H9 (cell line): Measurements from ENCODE around the gene MGA. TPM values are rescaled to one million over a fixed set of nuclear protein-coding genes. Genes with fewer than 3 reads are reported as not detected.
A peak's percentile ranks its signal among the peaks of the same experiment; 100 is the strongest.

Source experiments
- DNase-seq: peaks from one replicate; pipeline ENCODE4 v3.0.0-alpha.2; 2017
- H2AFZ ChIP-seq: one replicate; pipeline ENCODE4 v1.6.1; 2013; ENCODE audit warnings: mild to moderate bottlenecking, low read length, control low read depth, moderate library complexity
- H2AK5ac ChIP-seq: 2 replicates; pipeline ENCODE4 v1.6.1; 2013; ENCODE audit warnings: low read length, control low read depth, mixed read lengths; ENCODE audit not compliant: insufficient read length
- H2BK120ac ChIP-seq: one replicate; pipeline ENCODE4 v1.6.1; 2013; ENCODE audit warnings: low read depth, mild to moderate bottlenecking, low read length, control low read depth, inconsistent platforms; ENCODE audit not compliant: poor library complexity, severe bottlenecking
- H2BK12ac ChIP-seq: 2 replicates; pipeline ENCODE4 v1.6.1; 2013; ENCODE audit warnings: low read length, control low read depth, mixed read lengths, low read depth; ENCODE audit not compliant: insufficient read length
- H2BK15ac ChIP-seq: 2 replicates; pipeline ENCODE4 v1.6.1; 2013; ENCODE audit warnings: low read depth, low read length, control low read depth
- H2BK20ac ChIP-seq: one replicate; pipeline ENCODE4 v1.6.1; 2013; ENCODE audit warnings: low read depth, mild to moderate bottlenecking, low read length, control low read depth, inconsistent platforms; ENCODE audit not compliant: poor library complexity, severe bottlenecking
- H2BK5ac ChIP-seq: 2 replicates; pipeline ENCODE4 v1.6.1; 2013; ENCODE audit warnings: low read length, control low read depth, mixed read lengths; ENCODE audit not compliant: insufficient read length
- H3K14ac ChIP-seq: 2 replicates; pipeline ENCODE4 v1.6.1; 2013; ENCODE audit warnings: low read length, control low read depth; ENCODE audit not compliant: insufficient read depth
- H3K18ac ChIP-seq: 2 replicates; pipeline ENCODE4 v1.6.1; 2013; ENCODE audit warnings: low read depth, mild to moderate bottlenecking, mixed read lengths, low read length, control low read depth; ENCODE audit not compliant: insufficient read length
- H3K23ac ChIP-seq: 2 replicates; pipeline ENCODE4 v1.6.1; 2013; ENCODE audit warnings: low read length, control low read depth, mixed read lengths, low read depth; ENCODE audit not compliant: insufficient read length
- H3K23me2 ChIP-seq: 2 replicates; pipeline ENCODE4 v1.6.1; 2013; ENCODE audit warnings: low read depth, mild to moderate bottlenecking, mixed read lengths, low read length, control low read depth; ENCODE audit not compliant: insufficient read length, poor library complexity, severe bottlenecking
- H3K27ac ChIP-seq: 2 replicates; pipeline ENCODE4 v1.5.1; 2013; ENCODE audit warnings: low read length, control low read depth, mixed read lengths, low read depth; ENCODE audit not compliant: insufficient read length
- H3K27me3 ChIP-seq: 2 replicates; pipeline ENCODE4 v1.6.1; 2013; ENCODE audit warnings: low read length, control low read depth, inconsistent platforms; ENCODE audit not compliant: insufficient read depth
- H3K4ac ChIP-seq: 2 replicates; pipeline ENCODE4 v1.6.1; 2013; ENCODE audit warnings: low read depth, mild to moderate bottlenecking, control low read depth, inconsistent platforms, low read length, moderate library complexity
- H3K4me1 ChIP-seq: 2 replicates; pipeline ENCODE4 v1.6.1; 2013; ENCODE audit warnings: low read length, control low read depth, inconsistent platforms; ENCODE audit not compliant: insufficient read depth
- H3K4me2 ChIP-seq: 2 replicates; pipeline ENCODE4 v1.6.1; 2013; ENCODE audit warnings: low read length, control low read depth, mixed read lengths; ENCODE audit not compliant: insufficient read length, insufficient read depth
- H3K56ac ChIP-seq: 2 replicates; pipeline ENCODE4 v1.6.1; 2013; ENCODE audit warnings: low read depth, mild to moderate bottlenecking, mixed read lengths, low read length, control low read depth; ENCODE audit not compliant: insufficient read length
- H3K79me1 ChIP-seq: 2 replicates; pipeline ENCODE4 v1.6.1; 2013; ENCODE audit warnings: low read depth, mild to moderate bottlenecking, moderate library complexity, low read length, control low read depth, inconsistent platforms; ENCODE audit not compliant: insufficient read depth, poor library complexity, severe bottlenecking
- H3K79me2 ChIP-seq: 2 replicates; pipeline ENCODE4 v1.6.1; 2013; ENCODE audit warnings: low read length, control low read depth, inconsistent platforms; ENCODE audit not compliant: insufficient read depth
- H3K9ac ChIP-seq: 2 replicates; pipeline ENCODE4 v1.6.1; 2013; ENCODE audit warnings: low read length, control low read depth, mixed read lengths; ENCODE audit not compliant: insufficient read length; ENCODE audit errors: extremely low read depth
- H3K9me3 ChIP-seq: one replicate; pipeline ENCODE4 v1.6.1; 2013; ENCODE audit warnings: low read depth, low read length, inconsistent platforms; ENCODE audit not compliant: control insufficient read depth
- H3T11ph ChIP-seq: one replicate; pipeline ENCODE4 v1.6.1; 2013; ENCODE audit warnings: mild to moderate bottlenecking, low read length, control low read depth, inconsistent platforms
- H4K20me1 ChIP-seq: one replicate; pipeline ENCODE4 v1.6.1; 2013; ENCODE audit not compliant: control insufficient read depth, insufficient read length, insufficient read depth
- H4K5ac ChIP-seq: 2 replicates; pipeline ENCODE4 v1.6.1; 2013; ENCODE audit warnings: low read depth, mild to moderate bottlenecking, mixed read lengths, low read length, control low read depth; ENCODE audit not compliant: insufficient read length
- H4K8ac ChIP-seq: replicated peaks from 2 replicates; pipeline ENCODE4 v1.6.1; 2013; ENCODE audit warnings: low read length, control low read depth, mixed read lengths, low read depth; ENCODE audit not compliant: insufficient read length
- H4K91ac ChIP-seq: 2 replicates; pipeline ENCODE4 v1.6.1; 2013; ENCODE audit warnings: low read depth, mild to moderate bottlenecking, moderate library complexity, mixed read lengths, low read length, control low read depth; ENCODE audit not compliant: insufficient read length
- H3K27ac Mint-ChIP-seq, 3 experiments: 2 replicates in 2 of 3; 3 replicates in 1 of 3; pipeline ENCODE4 v1.8.0; 2020 to 2021; ENCODE audit warnings: mixed read lengths in 3 of 3, mild to moderate bottlenecking in 1 of 3, moderate library complexity in 1 of 3
- H3K27me3 Mint-ChIP-seq: 2 replicates; pipeline ENCODE4 v1.8.0; 2021; ENCODE audit warnings: low read depth, mild to moderate bottlenecking, moderate library complexity, mixed read lengths
- H3K36me3 Mint-ChIP-seq, 3 experiments: 2 replicates in 2 of 3; 3 replicates in 1 of 3; pipeline ENCODE4 v1.8.0; 2020 to 2021; ENCODE audit warnings: low read depth in 3 of 3, mixed read lengths in 3 of 3; ENCODE audit not compliant: insufficient read depth in 1 of 3
- H3K4me1 Mint-ChIP-seq, 2 experiments: 2 replicates each; pipeline ENCODE4 v1.8.0; 2020; ENCODE audit warnings: mixed read lengths in 2 of 2
- H3K4me3 Mint-ChIP-seq, 2 experiments: 2 replicates in 1 of 2; 3 replicates in 1 of 2; pipeline ENCODE4 v1.8.0; 2020 to 2021; ENCODE audit warnings: mild to moderate bottlenecking in 2 of 2, mixed read lengths in 2 of 2, moderate library complexity in 1 of 2
- H3K9me3 Mint-ChIP-seq, 2 experiments: 2 replicates in 1 of 2; 3 replicates in 1 of 2; pipeline ENCODE4 v1.8.0; 2020; ENCODE audit warnings: mild to moderate bottlenecking in 2 of 2, mixed read lengths in 2 of 2, moderate library complexity in 1 of 2
- WGBS: extraction: QIAGEN DNeasy Blood & Tissue Kit; methylation state at CpG from one replicate; pipeline ENCODE4 v1.1.7; 2013; ENCODE audit warnings: missing lambda C conversion rate, low lambda C conversion rate, mixed read lengths; ENCODE audit not compliant: insufficient read length; ENCODE audit errors: extremely low coverage; 5-methylcytosine and 5-hydroxymethylcytosine counted together
- total RNA-seq: library from RNA; stranded (reverse); gene quantifications from 2 replicates; pipeline ENCODE4 v1.2.1, GENCODE V29; 2021
- TF ChIP-seq, protein P1 (sequence below): fragments of 200-600 bp; sonication (generic); conservative IDR thresholded peaks from 3 replicates; pipeline ENCODE4 v1.8.0; 2021; ENCODE audit warnings: antibody characterized with exemption, mild to moderate bottlenecking

Gene MGA
- total RNA-seq, 1 experiment from 2014 or later: 62.7 TPM

DNA sequence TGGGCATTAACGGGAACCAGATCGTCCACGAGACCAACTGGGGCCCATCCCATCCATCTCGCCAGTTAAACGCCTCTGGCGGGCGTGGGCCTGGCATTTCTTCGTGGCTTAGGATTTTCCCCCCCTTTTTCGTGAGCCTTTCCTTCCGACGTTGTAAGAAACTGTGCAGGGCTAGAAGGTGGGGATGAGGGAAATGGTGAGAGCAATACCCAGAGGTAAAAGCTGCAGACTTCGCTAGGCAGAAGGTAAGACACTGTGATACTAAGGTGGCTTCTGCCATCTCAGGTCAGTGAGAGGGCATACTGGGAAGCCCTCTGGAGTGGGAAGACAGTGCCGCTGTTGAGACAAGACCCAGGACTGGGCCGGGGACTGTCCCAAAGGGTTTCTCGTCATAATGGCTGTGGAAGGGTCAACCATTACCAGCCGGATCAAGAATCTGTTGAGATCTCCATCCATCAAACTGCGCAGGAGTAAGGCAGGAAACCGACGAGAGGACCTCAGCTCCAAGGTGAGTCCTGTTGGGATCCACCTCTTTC is 114.7 kb downstream of the MGA start:
- H3K36me3 Mint-ChIP-seq: no peaks in the 10 kb centered on the region; a peak in 1 of 7 replicates
- H3K4me2 ChIP-seq: peak overlapping the region; percentile 90
- peak overlapping the region; percentile 3 for H2AFZ ChIP-seq
- H3K9me3 Mint-ChIP-seq: no peaks in the 10 kb centered on the region
- peak overlapping the region; percentile 79 to 92 for H3K4me3 Mint-ChIP-seq
- H3K9me3 ChIP-seq: no peaks in the 10 kb centered on the region
- H2BK12ac ChIP-seq: no peak overlapping the region
- H3K23me2 ChIP-seq: peaks cover 17% of the 10 kb centered on the region
- DNase-seq: no peak
- peaks cover 49 to 52% of the 10 kb centered on the region in 2 experiments for H3K4me1 Mint-ChIP-seq
- no peak overlapping the region for H4K5ac ChIP-seq
- H2BK15ac ChIP-seq: no peak overlapping the region
- H3K9ac ChIP-seq: peak overlapping the region; percentile 29
- peaks cover 15% of the 10 kb centered on the region for H3K4me1 ChIP-seq
- no peak overlapping the region for H4K91ac ChIP-seq
- no peak overlapping the region for H3K23ac ChIP-seq
- no peak overlapping the region for H2BK20ac ChIP-seq
- H3K18ac ChIP-seq: peak overlapping the region; percentile 69
- H4K20me1 ChIP-seq: no peaks in the 10 kb centered on the region
- H3K27ac Mint-ChIP-seq: peak overlapping the region; percentile 69 to 94 (median 78); a peak in 4 of 7 replicates
- no peak overlapping the region for H3K56ac ChIP-seq
- peak overlapping the region; percentile 15 for H3K27ac ChIP-seq
- no peaks in the 10 kb centered on the region for H3K79me1 ChIP-seq
- H3K27me3 Mint-ChIP-seq: no peaks in the 10 kb centered on the region; the same call in 1 of the 2 replicates
- no peaks in the 10 kb centered on the region for H3K27me3 ChIP-seq
- no peak overlapping the region for H3T11ph ChIP-seq
- no peak overlapping the region for H2BK120ac ChIP-seq
- H3K79me2 ChIP-seq: no peaks in the 10 kb centered on the region
- peak overlapping the region; percentile 77; the same call in 1 of the 2 replicates for H3K14ac ChIP-seq
- H3K4ac ChIP-seq: no peak overlapping the region
- no peak overlapping the region for H4K8ac ChIP-seq
- TF ChIP-seq, protein P1, sequence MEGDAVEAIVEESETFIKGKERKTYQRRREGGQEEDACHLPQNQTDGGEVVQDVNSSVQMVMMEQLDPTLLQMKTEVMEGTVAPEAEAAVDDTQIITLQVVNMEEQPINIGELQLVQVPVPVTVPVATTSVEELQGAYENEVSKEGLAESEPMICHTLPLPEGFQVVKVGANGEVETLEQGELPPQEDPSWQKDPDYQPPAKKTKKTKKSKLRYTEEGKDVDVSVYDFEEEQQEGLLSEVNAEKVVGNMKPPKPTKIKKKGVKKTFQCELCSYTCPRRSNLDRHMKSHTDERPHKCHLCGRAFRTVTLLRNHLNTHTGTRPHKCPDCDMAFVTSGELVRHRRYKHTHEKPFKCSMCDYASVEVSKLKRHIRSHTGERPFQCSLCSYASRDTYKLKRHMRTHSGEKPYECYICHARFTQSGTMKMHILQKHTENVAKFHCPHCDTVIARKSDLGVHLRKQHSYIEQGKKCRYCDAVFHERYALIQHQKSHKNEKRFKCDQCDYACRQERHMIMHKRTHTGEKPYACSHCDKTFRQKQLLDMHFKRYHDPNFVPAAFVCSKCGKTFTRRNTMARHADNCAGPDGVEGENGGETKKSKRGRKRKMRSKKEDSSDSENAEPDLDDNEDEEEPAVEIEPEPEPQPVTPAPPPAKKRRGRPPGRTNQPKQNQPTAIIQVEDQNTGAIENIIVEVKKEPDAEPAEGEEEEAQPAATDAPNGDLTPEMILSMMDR: no peak
- no peak overlapping the region for H2BK5ac ChIP-seq
- no peak overlapping the region for H2AK5ac ChIP-seq
- no CpG with 5 or more reads among the region's 19 CpGs for WGBS
